K562 (cell line): Measurements from ENCODE around the gene ZNF346. TPM values are rescaled to one million over a fixed set of nuclear protein-coding genes. Genes with fewer than 3 reads are reported as not detected.

Experiments
- ATAC-seq: fragments of 200-7000 bp; cut with Tn5 transposase; 3 replicates; pipeline ENCODE4 v1.9.1; 2020; ENCODE audit warnings: moderate library complexity
- BruUV-seq: library from RNA; stranded (reverse); fragments of 400-500 nt; replicated peaks from 2 replicates; lab custom pipeline; 2021; lab: Mats Ljungman, UMichigan
- CTCF ChIA-PET: fragments of 300-600 bp; formaldehyde crosslinking; extraction: SDS; loops from one replicate; lab custom pipeline; 2021; ENCODE audit warnings: low intra/inter-chr PET ratio; lab: Yijun Ruan, JAX
- POLR2A ChIA-PET: fragments of 300-600, 350-650 bp; sonication (Branson Sonifier 250); formaldehyde crosslinking; extraction: SDS; loops from one replicate; lab custom pipeline; 2021; ENCODE audit warnings: antibody characterized with exemption, inconsistent platforms; lab: Yijun Ruan, JAX
- DNase-seq, 4 experiments: peaks; one replicate each; pipeline versions ENCODE4 v3.0.0 to v3.0.0-alpha.2; 2011 to 2018; ENCODE audit warnings: low spot score in 3 of 4, mixed read lengths in 3 of 4; ENCODE audit errors: extremely low read depth in 1 of 4
- FAIRE-seq: peaks from 2 replicates; lab custom pipeline; 2011; peaks lifted over from hg19 to GRCh38; lab: Jason Lieb, UNC
- H2AFZ ChIP-seq: 2 replicates; pipeline ENCODE4 v1.6.0; 2011; ENCODE audit warnings: low read depth, low read length, control low read depth, inconsistent platforms
- H3K27ac ChIP-seq: fragments of 200-600 bp; 3 replicates; pipeline ENCODE4 v1.8.0; 2011; ENCODE audit warnings: low read depth, mild to moderate bottlenecking, control low read depth, inconsistent platforms, low read length, moderate library complexity, mixed read lengths; ENCODE audit errors: extremely low read depth
- H3K27me3 ChIP-seq, 2 experiments: fragments of 300-600 bp in 1 of 2; 2 replicates in 1 of 2; 3 replicates in 1 of 2; pipeline versions ENCODE4 v1.6.0 to v1.8.0; 2011; ENCODE audit warnings: inconsistent platforms in 2 of 2, low read length in 2 of 2, mild to moderate bottlenecking in 1 of 2, mixed read lengths in 1 of 2, moderate library complexity in 1 of 2; ENCODE audit not compliant: control insufficient read depth in 2 of 2, insufficient read depth in 2 of 2
- H3K36me3 ChIP-seq: fragments of 300-600 bp; 3 replicates; pipeline ENCODE4 v1.8.0; 2011; ENCODE audit warnings: mild to moderate bottlenecking, low read length, inconsistent platforms; ENCODE audit not compliant: control insufficient read depth, insufficient read depth
- H3K4me1 ChIP-seq, 2 experiments: fragments of 200-600 bp in 1 of 2; replicated peaks in 1 of 2; 2 replicates in 1 of 2; 3 replicates in 1 of 2; pipeline versions ENCODE4 v1.5.1 to v1.8.0; 2011; ENCODE audit warnings: inconsistent platforms in 2 of 2, low read length in 2 of 2, mild to moderate bottlenecking in 1 of 2, mixed read lengths in 1 of 2, moderate library complexity in 1 of 2; ENCODE audit not compliant: control insufficient read depth in 2 of 2, insufficient read depth in 2 of 2
- H3K4me2 ChIP-seq: 2 replicates; pipeline ENCODE4 v1.6.1; 2011; ENCODE audit warnings: low read length, control low read depth, inconsistent platforms, mixed read lengths; ENCODE audit not compliant: insufficient read depth
- H3K4me3 ChIP-seq: fragments of 200-600 bp; sonication (generic), shearing (Covaris generic); 2 replicates; pipeline ENCODE4 v1.5.1; 2016; ENCODE audit warnings: control low read depth, inconsistent platforms
- H3K79me2 ChIP-seq: fragments of 200-600 bp; 3 replicates; pipeline ENCODE4 v1.8.0; 2011; ENCODE audit warnings: low read length, inconsistent platforms; ENCODE audit not compliant: control insufficient read depth, insufficient read depth
- H3K9ac ChIP-seq, 2 experiments: 2 replicates each; pipeline versions ENCODE4 v1.6.0 to v1.6.1; 2011; ENCODE audit warnings: low read depth in 2 of 2, low read length in 2 of 2, control low read depth in 1 of 2, inconsistent platforms in 1 of 2, mild to moderate bottlenecking in 1 of 2, mixed read lengths in 1 of 2; ENCODE audit not compliant: insufficient read depth in 1 of 2
- H3K9me1 ChIP-seq: one replicate; pipeline ENCODE4 v1.6.0; 2011; ENCODE audit warnings: inconsistent platforms, mild to moderate bottlenecking, low read length, moderate library complexity; ENCODE audit not compliant: control insufficient read depth, insufficient read depth
- H3K9me3 ChIP-seq: replicated peaks from 2 replicates; pipeline ENCODE4 v1.5.1; 2011; ENCODE audit warnings: low read depth, low read length, inconsistent platforms; ENCODE audit not compliant: control insufficient read depth, insufficient read depth
- H4K20me1 ChIP-seq: replicated peaks from 2 replicates; pipeline ENCODE4 v1.6.1; 2011; ENCODE audit warnings: low read length, inconsistent platforms, mixed read lengths; ENCODE audit not compliant: control insufficient read depth, insufficient read depth
- CBX2 ChIP-seq: fragments of 200-600 bp; sonication (generic); IDR thresholded peaks from one replicate; pipeline ENCODE4 v1.6.1; 2012; ENCODE audit warnings: mild to moderate bottlenecking, low read length, inconsistent platforms; ENCODE audit not compliant: insufficient read depth, poor library complexity, severe bottlenecking
- CCAR2 ChIP-seq: fragments of 200-400 bp; formaldehyde crosslinking; IDR thresholded peaks from 2 replicates; pipeline ENCODE4 v1.6.1; 2017; ENCODE audit warnings: mild to moderate bottlenecking, low read depth, low read length
- ETV5 ChIP-seq: sonication (generic); formaldehyde crosslinking; IDR thresholded peaks from 2 replicates; pipeline ENCODE4 v1.4.0; 2020; ENCODE audit warnings: low read depth, mild to moderate bottlenecking, missing genetic modification reagents
- KLF16 ChIP-seq: IDR thresholded peaks from 2 replicates; pipeline ENCODE4 v1.6.1; 2016; ENCODE audit warnings: antibody characterized with exemption
- MXI1 ChIP-seq: IDR thresholded peaks from 2 replicates; pipeline ENCODE4 v1.6.1; 2011; ENCODE audit warnings: low read depth, mild to moderate bottlenecking, improper control_type of control experiment, low read length
- NFE2 ChIP-seq: IDR thresholded peaks from 2 replicates; pipeline ENCODE4 v1.6.1; 2014; ENCODE audit warnings: antibody characterized with exemption, low read depth
- RUNX1 ChIP-seq: sonication (generic); IDR thresholded peaks from 2 replicates; pipeline ENCODE4 v1.6.1; 2016; ENCODE audit warnings: antibody characterized with exemption, low read depth
- SUPT5H ChIP-seq: fragments of 450-650 bp; IDR thresholded peaks from 2 replicates; pipeline ENCODE4 v1.6.1; 2016
- ZBTB1 ChIP-seq: sonication (generic); formaldehyde crosslinking; IDR thresholded peaks from 2 replicates; pipeline ENCODE4 v1.8.1; 2023; ENCODE audit warnings: missing genetic modification reagents, low read depth, mild to moderate bottlenecking, borderline replicate concordance
- ZC3H4 ChIP-seq: sonication (generic); formaldehyde crosslinking; IDR thresholded peaks from 2 replicates; pipeline ENCODE4 v1.9.0; 2021; ENCODE audit warnings: missing genetic modification reagents, borderline replicate concordance
- ZNF699 ChIP-seq: fragments of 250-450 bp; sonication (Bioruptor Pico); IDR thresholded peaks from 2 replicates; pipeline ENCODE4 v1.8.0; 2021; ENCODE audit warnings: mild to moderate bottlenecking, moderate library complexity; ENCODE audit not compliant: insufficient replicate concordance
- WGBS: fragments of 100-300 bp; shearing (Covaris generic); methylation state at CpG from one replicate; pipeline ENCODE4 v1.1.6; 2016; ENCODE audit warnings: low coverage, mixed read lengths; ENCODE audit not compliant: insufficient coverage; ENCODE audit errors: missing lambda C conversion rate; 5-methylcytosine and 5-hydroxymethylcytosine counted together
- in situ Hi-C: fragments of 300-500 bp; cut with MboI; formaldehyde crosslinking; loops from 4 replicates; pipeline ENCODE4 v1.15.0; 2018; ENCODE audit warnings: inconsistent platforms, mixed read lengths
- intact Hi-C: fragments of 100-400 bp; cut with micrococcal nuclease; formaldehyde crosslinking; loops from 2 replicates; pipeline ENCODE4 v1.14.2; 2022
- polyA plus RNA-seq, 8 experiments: library from polyadenylated mRNA; depleted of rRNA in 4 of 8; stranded (reverse) in 5 of 8; unstranded in 3 of 8; fragments of >200 nt; fragmentation: Nextera tagmentation in 2 of 8; fragmentation: Illumina TruSeq in 1 of 8; extraction: Ambion mirVana in 2 of 8; extraction: Trizol in 1 of 8; gene quantifications; 2 replicates each; pipeline versions ENCODE4 v1.2.1 to v1.2.3, GENCODE V29; 2011 to 2014; ENCODE audit warnings: inconsistent platforms in 1 of 8, missing spikeins in 1 of 8
- total RNA-seq, 7 experiments: library from RNA; depleted of rRNA in 6 of 7; stranded (reverse); fragments of >200 nt in 6 of 7; fragmentation: Illumina TruSeq in 2 of 7; extraction: Trizol in 2 of 7; gene quantifications; 2 replicates each; pipeline versions ENCODE4 v1.2.1 to v1.2.3, GENCODE V29; 2011 to 2021; ENCODE audit warnings: low replicate concordance in 1 of 7
- TF ChIP-seq, protein P1 (sequence below): fragments of 250-450 bp; sonication (Bioruptor Pico); IDR thresholded peaks from 2 replicates; pipeline ENCODE4 v1.4.0; 2020; ENCODE audit warnings: mild to moderate bottlenecking, moderate library complexity, borderline replicate concordance
- TF ChIP-seq, protein P2 (sequence below): fragments of 250-450 bp; sonication (Bioruptor Pico); IDR thresholded peaks from 2 replicates; pipeline ENCODE4 v1.4.0; 2020; ENCODE audit warnings: mild to moderate bottlenecking, moderate library complexity

ZNF346 gene
- total and polyA plus RNA-seq, 9 of the 15 experiments (the other 6 are each of a cell fraction or from before 2014, with no cell fraction given), result 5.0 to 25.1 (median 20.1) TPM

GRCh38 chr5:177098120-177098469 is 75.6 kb downstream of the ZNF346 start:
- Histone ChIP-seq H3K4me3 (no peak overlapping the region), H3K27ac (no peak overlapping the region), H3K4me2 (no peak overlapping the region), H3K27me3 (0 out of 5 replicates have a peak, but pooled peaks cover 0 to 3% of the 10 kb centered on the region in 2 experiments), H3K4me1 (peaks cover 0 to 45% of the 10 kb centered on the region in 2 experiments; a peak in 2 of 5 replicates), H3K79me2 (no peaks in the 10 kb centered on the region), H4K20me1 (no peaks in the 10 kb centered on the region), H3K9me1 (no peaks in the 10 kb centered on the region), H2AFZ (no peak overlapping the region), H3K36me3 (no peaks in the 10 kb centered on the region), H3K9ac (no peak overlapping the region; a peak in 1 of 4 replicates), H3K9me3 (no peaks in the 10 kb centered on the region)
- FAIRE-seq (no peak), DNase-seq (no peak), ATAC-seq (no peak)
- CTCF ChIA-PET, result no interaction called here
- intact Hi-C loops, result loop anchor here (5.0 kb wide), 1 partner anchor 281 kb away; no protein-coding TSS in a partner anchor
- 77% methylated on average over 6 of the region's 6 CpGs for WGBS
- in situ Hi-C loops, result no loop called here
- POLR2A ChIA-PET, result interaction anchor here (1.1 to 1.4 kb wide), 4 partner anchors 9 to 422 kb away, joined by 3 to 6 read pairs (median 4); no protein-coding TSS in a partner anchor
- BruUV-seq, result no TSS peak
- TF ChIP-seq ETV5 (no peak), KLF16 (no peak), ZC3H4 (CRISPR knock-in tag) (no peak), RUNX1 (no peak), CBX2 (no peak), CCAR2 (no peak), MXI1 (no peak), NFE2 (no peak), SUPT5H (no peak), ZBTB1 (no peak), ZNF699 (CRISPR knock-in tag) (no peak)
- TF ChIP-seq, protein P1, sequence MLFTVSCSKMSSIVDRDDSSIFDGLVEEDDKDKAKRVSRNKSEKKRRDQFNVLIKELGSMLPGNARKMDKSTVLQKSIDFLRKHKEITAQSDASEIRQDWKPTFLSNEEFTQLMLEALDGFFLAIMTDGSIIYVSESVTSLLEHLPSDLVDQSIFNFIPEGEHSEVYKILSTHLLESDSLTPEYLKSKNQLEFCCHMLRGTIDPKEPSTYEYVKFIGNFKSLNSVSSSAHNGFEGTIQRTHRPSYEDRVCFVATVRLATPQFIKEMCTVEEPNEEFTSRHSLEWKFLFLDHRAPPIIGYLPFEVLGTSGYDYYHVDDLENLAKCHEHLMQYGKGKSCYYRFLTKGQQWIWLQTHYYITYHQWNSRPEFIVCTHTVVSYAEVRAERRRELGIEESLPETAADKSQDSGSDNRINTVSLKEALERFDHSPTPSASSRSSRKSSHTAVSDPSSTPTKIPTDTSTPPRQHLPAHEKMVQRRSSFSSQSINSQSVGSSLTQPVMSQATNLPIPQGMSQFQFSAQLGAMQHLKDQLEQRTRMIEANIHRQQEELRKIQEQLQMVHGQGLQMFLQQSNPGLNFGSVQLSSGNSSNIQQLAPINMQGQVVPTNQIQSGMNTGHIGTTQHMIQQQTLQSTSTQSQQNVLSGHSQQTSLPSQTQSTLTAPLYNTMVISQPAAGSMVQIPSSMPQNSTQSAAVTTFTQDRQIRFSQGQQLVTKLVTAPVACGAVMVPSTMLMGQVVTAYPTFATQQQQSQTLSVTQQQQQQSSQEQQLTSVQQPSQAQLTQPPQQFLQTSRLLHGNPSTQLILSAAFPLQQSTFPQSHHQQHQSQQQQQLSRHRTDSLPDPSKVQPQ (CRISPR knock-in tag), result no peak
- TF ChIP-seq, protein P2, sequence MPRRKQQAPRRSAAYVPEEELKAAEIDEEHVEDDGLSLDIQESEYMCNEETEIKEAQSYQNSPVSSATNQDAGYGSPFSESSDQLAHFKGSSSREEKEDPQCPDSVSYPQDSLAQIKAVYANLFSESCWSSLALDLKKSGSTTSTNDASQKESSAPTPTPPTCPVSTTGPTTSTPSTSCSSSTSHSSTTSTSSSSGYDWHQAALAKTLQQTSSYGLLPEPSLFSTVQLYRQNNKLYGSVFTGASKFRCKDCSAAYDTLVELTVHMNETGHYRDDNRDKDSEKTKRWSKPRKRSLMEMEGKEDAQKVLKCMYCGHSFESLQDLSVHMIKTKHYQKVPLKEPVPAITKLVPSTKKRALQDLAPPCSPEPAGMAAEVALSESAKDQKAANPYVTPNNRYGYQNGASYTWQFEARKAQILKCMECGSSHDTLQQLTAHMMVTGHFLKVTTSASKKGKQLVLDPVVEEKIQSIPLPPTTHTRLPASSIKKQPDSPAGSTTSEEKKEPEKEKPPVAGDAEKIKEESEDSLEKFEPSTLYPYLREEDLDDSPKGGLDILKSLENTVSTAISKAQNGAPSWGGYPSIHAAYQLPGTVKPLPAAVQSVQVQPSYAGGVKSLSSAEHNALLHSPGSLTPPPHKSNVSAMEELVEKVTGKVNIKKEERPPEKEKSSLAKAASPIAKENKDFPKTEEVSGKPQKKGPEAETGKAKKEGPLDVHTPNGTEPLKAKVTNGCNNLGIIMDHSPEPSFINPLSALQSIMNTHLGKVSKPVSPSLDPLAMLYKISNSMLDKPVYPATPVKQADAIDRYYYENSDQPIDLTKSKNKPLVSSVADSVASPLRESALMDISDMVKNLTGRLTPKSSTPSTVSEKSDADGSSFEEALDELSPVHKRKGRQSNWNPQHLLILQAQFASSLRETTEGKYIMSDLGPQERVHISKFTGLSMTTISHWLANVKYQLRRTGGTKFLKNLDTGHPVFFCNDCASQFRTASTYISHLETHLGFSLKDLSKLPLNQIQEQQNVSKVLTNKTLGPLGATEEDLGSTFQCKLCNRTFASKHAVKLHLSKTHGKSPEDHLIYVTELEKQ (CRISPR knock-in tag), result no peak
